ENCODE data around the gene SLFNL1.

SLFNL1 gene

GRCh38 chr1:41044187-41044586 is 22.7 kb upstream of the SLFNL1 start:
- DNase-seq (ENCODE audit: low read depth), result no peak
- H3K4me3 ChIP-seq (ENCODE audit: low read depth, low read length), result no peak overlapping the region
- TF ChIP-seq, protein P1, sequence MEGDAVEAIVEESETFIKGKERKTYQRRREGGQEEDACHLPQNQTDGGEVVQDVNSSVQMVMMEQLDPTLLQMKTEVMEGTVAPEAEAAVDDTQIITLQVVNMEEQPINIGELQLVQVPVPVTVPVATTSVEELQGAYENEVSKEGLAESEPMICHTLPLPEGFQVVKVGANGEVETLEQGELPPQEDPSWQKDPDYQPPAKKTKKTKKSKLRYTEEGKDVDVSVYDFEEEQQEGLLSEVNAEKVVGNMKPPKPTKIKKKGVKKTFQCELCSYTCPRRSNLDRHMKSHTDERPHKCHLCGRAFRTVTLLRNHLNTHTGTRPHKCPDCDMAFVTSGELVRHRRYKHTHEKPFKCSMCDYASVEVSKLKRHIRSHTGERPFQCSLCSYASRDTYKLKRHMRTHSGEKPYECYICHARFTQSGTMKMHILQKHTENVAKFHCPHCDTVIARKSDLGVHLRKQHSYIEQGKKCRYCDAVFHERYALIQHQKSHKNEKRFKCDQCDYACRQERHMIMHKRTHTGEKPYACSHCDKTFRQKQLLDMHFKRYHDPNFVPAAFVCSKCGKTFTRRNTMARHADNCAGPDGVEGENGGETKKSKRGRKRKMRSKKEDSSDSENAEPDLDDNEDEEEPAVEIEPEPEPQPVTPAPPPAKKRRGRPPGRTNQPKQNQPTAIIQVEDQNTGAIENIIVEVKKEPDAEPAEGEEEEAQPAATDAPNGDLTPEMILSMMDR (IDR thresholded peaks at IDR 0.05; ENCODE audit: insufficient read depth, low read depth, low read length, missing control alignments), result no peak

DNA sequence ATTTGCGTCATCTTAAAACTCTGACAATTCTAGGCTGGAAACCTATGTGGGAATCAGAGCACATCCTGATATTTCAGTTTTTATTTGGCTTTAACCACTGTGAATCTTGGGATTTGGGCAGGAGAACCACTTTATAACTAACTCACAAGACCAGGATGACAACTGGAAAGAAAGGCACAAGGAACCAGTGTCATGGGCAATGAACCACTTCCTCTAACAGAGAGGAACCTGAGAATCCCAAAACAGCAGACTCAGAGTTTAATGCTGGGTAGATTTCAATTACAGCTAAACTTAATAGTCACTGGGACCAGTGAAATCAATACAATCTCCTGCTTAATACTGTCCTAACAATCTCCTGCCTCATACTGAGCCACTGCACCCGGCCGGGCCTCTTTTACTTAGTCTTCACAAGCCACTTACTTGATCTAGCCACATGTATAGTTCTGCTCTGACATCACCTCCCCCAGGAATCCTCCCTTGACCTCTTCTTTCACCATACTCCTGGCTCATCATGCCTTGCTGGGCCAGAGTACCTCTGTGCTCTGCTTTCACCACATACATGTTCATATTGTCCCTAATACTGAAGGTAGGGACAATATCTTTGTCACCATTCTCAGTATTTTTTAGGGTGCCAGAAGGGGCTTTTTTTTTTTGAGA is 20.2 kb upstream of the SLFNL1 start:
- TF ChIP-seq, protein P1 (IDR thresholded peaks at IDR 0.05; ENCODE audit: insufficient read depth, low read depth, low read length, missing control alignments), result no peak
- no peak for DNase-seq (ENCODE audit: low read depth)
- no peak overlapping the region for H3K4me3 ChIP-seq (ENCODE audit: low read depth, low read length)

DNA sequence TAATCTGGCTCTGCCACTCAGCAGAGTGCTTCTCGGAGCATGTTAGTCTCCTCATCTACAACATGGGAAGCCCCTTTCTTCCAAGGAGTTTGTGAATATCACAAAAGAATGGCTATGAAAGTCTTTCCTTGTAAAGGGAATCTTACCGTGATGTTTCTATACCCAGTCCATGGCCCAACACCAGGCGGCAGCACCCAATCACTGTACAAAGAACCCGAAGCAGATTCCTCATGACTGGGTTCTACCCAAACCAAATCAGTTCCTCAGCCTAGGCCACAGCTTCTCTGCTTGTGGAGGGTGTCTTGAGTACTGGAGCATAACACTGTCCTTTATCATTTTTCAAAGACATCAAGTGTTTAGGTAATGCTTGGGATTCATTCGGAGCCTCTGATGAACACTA is 16.6 kb upstream of the SLFNL1 start:
- H3K4me3 ChIP-seq (ENCODE audit: low read depth, low read length), result no peak overlapping the region
- TF ChIP-seq, protein P1 (IDR thresholded peaks at IDR 0.05; ENCODE audit: insufficient read depth, low read depth, low read length, missing control alignments), result no peak
- no peak for DNase-seq (ENCODE audit: low read depth)

- DNase-seq (ENCODE audit: low read depth), result no peak
- TF ChIP-seq, protein P1 (IDR thresholded peaks at IDR 0.05; ENCODE audit: insufficient read depth, low read depth, low read length, missing control alignments), result no peak
- no peak overlapping the region for H3K4me3 ChIP-seq (ENCODE audit: low read depth, low read length)
Observed at GRCh38 chr1:41037116-41037903, 15.8 kb upstream of the SLFNL1 start.

- no peak for DNase-seq (ENCODE audit: low read depth)
Observed at GRCh38 chr1:41033272-41033671, 11.7 kb upstream of the SLFNL1 start.

GRCh38 chr1:41032147-41032546 is 10.6 kb upstream of the SLFNL1 start:
- TF ChIP-seq, protein P1 (IDR thresholded peaks at IDR 0.05; ENCODE audit: insufficient read depth, low read depth, low read length, missing control alignments), result no peak
- DNase-seq (ENCODE audit: low read depth), result no peak
- H3K4me3 ChIP-seq (ENCODE audit: low read depth, low read length), result no peak overlapping the region

More at GRCh38 chr1:41033272-41033671, 11.7 kb upstream of the SLFNL1 start:
- H3K4me3 ChIP-seq (ENCODE audit: low read depth, low read length), result no peak overlapping the region
- TF ChIP-seq, protein P1 (IDR thresholded peaks at IDR 0.05; ENCODE audit: insufficient read depth, low read depth, low read length, missing control alignments), result no peak

Data from GM12865 (cell line).